NB4 (cell line): ENCODE measurements around the gene CD96.

Experiments used
- DNase-seq: peaks from one replicate; pipeline ENCODE4 v3.0.0; 2010; ENCODE audit warnings: low read depth
- H3K4me3 ChIP-seq: one replicate; pipeline ENCODE4 v1.5.1; 2011; ENCODE audit warnings: mild to moderate bottlenecking, low read depth, low read length, moderate library complexity
- MYC ChIP-seq: IDR thresholded peaks from 2 replicates; pipeline ENCODE4 v1.6.1; 2011; ENCODE audit warnings: low read depth, low read length
- POLR2A ChIP-seq: IDR thresholded peaks from 2 replicates; pipeline ENCODE4 v1.6.1; 2011; ENCODE audit warnings: mild to moderate bottlenecking; ENCODE audit not compliant: insufficient read length; ENCODE audit errors: extremely low read depth
- TF ChIP-seq, protein P1 (sequence below): IDR thresholded peaks from one replicate; pipeline ENCODE4 v1.5.1; 2012; ENCODE audit warnings: low read depth, low read length
- TF ChIP-seq, protein P2 (sequence below): IDR thresholded peaks from 2 replicates; pipeline ENCODE4 v1.6.1; 2011; ENCODE audit warnings: low read depth, low read length

CD96 gene

DNA sequence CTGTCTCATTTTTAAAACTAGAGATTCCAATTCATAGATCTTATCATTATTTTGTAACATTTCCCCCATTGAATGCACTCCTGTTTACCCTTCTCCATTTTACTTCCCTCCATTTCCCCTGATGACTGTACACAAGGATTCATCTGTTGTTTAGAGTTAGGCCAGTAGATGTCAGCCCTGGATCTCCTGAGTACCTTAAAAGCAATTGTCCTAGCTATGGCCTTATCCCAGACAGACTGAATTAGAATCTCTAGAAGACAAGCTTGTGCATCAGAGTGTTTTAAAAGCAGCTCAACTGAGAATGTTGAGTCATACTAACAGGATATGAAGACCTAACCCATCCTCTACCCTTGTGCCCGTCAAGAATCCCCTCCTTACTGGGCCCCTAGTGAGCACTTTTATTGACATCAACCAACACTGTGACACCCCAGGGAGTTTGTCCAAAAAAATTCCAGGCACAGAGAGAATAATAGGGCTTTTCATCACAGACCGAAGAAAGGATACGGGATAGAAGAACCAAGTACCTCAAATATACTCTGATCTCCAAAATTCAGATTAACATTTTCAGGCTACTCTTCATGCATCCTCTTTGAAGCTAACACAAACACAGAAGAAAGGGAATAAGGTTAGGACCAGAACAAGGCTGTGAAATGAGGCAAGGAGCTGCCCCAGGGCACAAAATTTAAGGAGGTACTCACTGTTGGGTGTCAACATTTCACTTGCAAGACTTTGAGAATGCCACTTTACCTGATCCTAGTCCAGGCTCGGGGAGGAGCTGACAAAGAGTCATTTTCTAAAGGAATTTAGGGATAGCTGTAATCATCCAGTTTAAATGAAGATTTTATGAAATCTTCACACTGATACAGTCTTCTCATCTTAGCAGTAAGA is 36.0 kb downstream of the CD96 start:
- H3K4me3 ChIP-seq: no peak overlapping the region
- TF ChIP-seq, protein P1, sequence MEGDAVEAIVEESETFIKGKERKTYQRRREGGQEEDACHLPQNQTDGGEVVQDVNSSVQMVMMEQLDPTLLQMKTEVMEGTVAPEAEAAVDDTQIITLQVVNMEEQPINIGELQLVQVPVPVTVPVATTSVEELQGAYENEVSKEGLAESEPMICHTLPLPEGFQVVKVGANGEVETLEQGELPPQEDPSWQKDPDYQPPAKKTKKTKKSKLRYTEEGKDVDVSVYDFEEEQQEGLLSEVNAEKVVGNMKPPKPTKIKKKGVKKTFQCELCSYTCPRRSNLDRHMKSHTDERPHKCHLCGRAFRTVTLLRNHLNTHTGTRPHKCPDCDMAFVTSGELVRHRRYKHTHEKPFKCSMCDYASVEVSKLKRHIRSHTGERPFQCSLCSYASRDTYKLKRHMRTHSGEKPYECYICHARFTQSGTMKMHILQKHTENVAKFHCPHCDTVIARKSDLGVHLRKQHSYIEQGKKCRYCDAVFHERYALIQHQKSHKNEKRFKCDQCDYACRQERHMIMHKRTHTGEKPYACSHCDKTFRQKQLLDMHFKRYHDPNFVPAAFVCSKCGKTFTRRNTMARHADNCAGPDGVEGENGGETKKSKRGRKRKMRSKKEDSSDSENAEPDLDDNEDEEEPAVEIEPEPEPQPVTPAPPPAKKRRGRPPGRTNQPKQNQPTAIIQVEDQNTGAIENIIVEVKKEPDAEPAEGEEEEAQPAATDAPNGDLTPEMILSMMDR: peak; percentile 33
- TF ChIP-seq, protein P2, sequence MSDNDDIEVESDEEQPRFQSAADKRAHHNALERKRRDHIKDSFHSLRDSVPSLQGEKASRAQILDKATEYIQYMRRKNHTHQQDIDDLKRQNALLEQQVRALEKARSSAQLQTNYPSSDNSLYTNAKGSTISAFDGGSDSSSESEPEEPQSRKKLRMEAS: no peak
- DNase-seq: peak; percentile 45

GRCh38 chr3:111578867-111579266 is 36.9 kb downstream of the CD96 start:
- no peak for DNase-seq
- H3K4me3 ChIP-seq: no peak overlapping the region
- TF ChIP-seq MYC (no peak), POLR2A (no peak)
- TF ChIP-seq, protein P2: no peak
- TF ChIP-seq, protein P1: no peak

- H3K4me3 ChIP-seq: no peak overlapping the region
- TF ChIP-seq, protein P1: no peak
- TF ChIP-seq POLR2A: no peak
- TF ChIP-seq, protein P2: no peak
- no peak for TF ChIP-seq MYC
- DNase-seq: no peak
These were observed 37.5 kb downstream of the CD96 start for GRCh38 chr3:111579495-111579894.

DNA sequence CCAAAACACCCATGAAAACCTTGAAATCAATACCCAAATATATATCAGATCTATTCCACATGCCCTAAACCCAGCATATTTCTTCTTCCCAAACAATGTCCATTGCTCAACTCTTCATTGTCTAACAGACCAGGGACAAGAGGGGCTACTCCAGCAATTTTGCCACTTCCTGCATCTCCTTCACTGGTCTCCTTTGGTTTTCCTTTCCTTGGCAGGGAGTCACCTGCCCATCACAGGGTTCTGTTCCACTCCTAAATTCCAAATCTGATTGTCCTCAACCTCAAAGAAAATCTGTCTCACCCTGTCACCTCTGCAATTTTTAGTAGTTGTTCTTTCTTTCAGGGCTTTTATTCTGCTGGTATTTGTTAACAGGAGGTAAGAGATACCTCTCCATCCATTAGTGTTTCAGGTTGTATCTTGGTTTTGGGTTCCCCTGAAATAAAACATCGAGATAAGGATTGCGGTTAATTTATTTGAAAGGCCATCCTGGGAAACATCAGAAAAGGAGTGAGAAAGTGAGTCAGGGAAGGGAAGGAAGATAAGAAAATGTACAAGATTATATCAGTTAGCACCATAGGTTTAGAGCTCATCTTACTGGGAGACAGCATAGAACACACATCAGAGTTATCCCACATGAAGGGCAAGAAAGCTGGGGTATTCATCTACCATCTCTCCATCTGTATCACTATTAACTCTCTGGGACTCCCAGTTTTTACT is 39.6 kb downstream of the CD96 start:
- H3K4me3 ChIP-seq: no peak overlapping the region
- TF ChIP-seq, protein P2: no peak
- no peak for TF ChIP-seq POLR2A
- TF ChIP-seq, protein P1: no peak
- no peak for TF ChIP-seq MYC
- no peak for DNase-seq

- no peak overlapping the region for H3K4me3 ChIP-seq
- no peak for TF ChIP-seq POLR2A
- TF ChIP-seq, protein P1: no peak
- TF ChIP-seq, protein P2: no peak
- DNase-seq: no peak
These were observed 40.1 kb downstream of the CD96 start for GRCh38 chr3:111582120-111582474.
